Lower leg skin (tissue), 3 donors: ENCODE results near the gene SPATC1L.

Experiments
- CTCF ChIP-seq, 3 donors: fragments of 450-650 bp; IDR thresholded peaks; one replicate each; pipeline ENCODE4 v1.5.1; 2016; ENCODE audit warnings: antibody characterized with exemption in 3 of 3, mild to moderate bottlenecking in 3 of 3, moderate library complexity in 2 of 3
- POLR2A ChIP-seq, 2 donors: fragments of 450-650 bp; IDR thresholded peaks; one replicate each; pipeline ENCODE4 v1.6.1; 2016 to 2017; ENCODE audit warnings: antibody characterized with exemption in 2 of 2, mild to moderate bottlenecking in 1 of 2, moderate library complexity in 1 of 2

GRCh38 chr21:46128106-46128932, 55.9 kb downstream of the SPATC1L start:
- TF ChIP-seq CTCF (IDR thresholded peaks at IDR 0.05) (no peak), POLR2A (IDR thresholded peaks at IDR 0.05) (no peak)
